ENCODE measurements around the gene BICC1.

The BICC1 gene

DNA sequence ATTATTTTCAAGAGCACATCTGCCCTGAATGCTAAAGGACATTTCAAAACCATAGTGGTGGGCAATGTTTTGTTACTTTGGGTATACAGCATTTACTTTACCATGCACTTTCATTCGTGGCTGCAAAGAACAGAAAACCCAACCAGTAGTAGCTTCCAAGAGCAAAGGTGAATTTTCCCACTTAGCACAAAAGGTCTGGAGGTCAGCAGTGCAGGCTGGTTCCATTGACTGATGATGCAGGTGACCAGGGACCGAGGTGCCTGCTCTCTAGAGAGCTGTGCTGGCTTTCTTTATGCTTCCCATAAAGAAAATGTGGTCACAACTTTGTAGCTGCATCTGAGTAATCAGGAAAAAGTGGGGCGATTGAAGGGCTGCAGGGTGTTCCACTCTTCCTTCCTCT is 240.0 kb downstream of the BICC1 start:
- no peak for DNase-seq (ENCODE audit: low read depth)

DNA sequence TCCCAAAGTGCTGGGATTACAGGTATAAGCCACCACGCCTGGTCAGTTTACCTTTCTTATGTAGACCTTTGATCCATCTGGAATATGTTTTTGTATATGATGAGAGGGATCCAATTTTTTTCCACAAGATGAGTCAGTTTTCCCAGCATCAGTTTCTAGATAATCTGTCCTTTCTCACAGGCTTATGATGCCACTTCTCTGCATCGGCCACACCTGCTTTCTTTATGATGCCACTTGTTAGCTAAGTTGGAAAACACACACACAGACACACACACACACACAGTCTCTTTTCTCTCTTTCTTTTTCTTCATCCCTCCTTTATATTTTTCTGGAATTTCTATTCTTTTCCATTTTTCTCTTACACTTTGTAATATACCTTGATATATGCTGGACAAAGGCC is 240.8 kb downstream of the BICC1 start:
- DNase-seq (ENCODE audit: low read depth), result no peak

DNA sequence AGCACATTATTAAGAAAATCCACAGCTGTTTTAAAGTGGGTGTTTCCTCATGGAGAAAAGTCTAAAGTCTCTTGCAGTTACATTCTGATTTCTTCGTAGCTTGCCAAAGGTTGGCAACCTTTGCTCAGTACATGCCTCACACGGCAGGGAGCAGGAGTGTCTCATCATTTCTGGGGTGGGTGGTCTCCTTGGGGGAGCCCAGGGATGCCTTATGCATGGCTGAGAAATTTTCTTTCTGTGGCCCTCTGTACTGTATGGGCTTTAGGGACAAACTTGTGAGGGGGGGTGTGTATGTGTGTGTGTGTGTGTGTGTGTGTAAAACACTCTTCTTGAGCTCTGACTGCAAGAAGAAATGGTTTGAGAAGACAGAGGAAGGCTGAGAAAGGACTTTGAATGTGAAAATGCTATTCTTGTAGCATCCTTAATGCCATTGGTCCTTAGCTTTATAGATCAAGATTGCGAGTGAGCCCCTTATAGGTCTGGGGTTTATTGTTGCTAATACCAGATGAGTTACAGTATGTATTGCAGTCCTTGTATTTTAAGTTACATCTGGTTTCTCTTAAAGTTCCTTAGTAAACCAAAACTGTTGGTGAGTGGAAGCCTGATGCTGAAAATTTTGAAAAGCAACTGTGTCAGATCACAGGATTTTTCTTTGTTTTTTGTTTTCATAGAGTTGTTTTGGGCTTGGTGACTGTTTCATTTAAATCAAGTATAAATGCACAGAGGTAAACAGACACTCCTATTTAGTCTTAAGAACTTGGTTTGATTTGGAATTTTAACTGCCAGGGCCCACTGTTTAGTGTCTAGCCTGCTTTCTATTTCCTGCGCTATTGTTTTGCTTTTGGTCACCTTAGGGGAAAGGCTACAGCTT is 242.0 kb downstream of the BICC1 start:
- DNase-seq (ENCODE audit: low read depth), result no peak

DNA sequence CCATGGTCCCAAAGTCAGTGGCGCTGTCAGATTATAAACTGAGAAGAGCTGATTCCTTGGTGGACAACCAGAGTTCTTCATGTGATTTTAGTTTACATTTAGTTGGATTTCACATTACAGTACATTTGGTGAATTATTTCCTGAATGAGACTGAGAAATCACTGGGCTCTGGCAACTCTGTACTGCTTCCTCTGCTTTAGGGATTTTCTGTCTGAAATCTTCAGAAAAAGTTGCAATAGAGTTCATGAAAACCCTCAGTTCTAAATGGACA is 242.6 kb downstream of the BICC1 start:
- no peak for DNase-seq (ENCODE audit: low read depth)

DNA sequence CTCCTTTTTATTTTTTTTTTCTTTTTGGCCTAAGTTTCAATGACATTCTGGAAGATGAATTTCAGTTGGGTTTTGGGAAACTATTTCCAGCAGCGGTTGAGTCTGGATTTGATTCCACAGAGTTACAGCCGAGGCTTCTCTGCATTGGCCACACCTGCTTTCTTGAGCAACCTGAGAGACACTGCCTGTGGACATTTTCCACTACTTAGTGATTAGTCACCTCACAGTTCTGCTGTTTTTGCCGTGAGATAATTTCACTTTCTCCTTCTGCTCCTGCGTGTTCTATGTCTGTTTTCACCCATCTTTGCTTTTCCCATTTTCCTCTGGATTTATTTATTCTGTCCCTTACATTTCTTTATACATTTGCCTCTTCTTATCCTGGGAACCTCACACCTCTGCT is 243.0 kb downstream of the BICC1 start:
- no peak for DNase-seq (ENCODE audit: low read depth)

DNA sequence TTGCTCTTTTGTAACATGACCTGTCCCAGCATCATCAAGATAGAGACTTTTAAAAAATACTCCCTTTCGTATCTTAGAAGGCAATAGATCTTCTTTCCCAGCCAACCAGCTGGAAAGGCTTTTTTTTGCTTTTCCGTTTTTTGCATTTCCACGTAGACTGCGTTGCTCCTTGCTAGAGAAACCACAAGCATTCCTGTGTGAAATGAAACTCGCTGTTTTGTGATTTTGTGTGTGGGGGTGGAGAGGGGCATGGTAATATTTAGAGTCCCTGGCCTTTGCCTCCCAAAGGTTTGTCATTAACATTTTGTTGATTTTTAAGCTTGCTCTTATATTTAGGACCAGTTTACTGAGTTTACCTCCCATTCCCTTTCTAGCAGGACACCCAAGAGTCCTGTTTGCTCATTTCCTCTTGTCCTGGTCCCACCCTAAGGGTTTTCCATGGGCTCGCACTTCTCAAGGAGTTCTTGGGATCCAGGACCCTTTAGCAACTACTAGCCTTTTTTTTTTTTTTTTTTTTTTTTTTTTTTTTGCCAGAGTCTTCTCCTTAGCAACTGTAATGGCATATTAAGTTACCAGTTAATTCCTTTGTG is 243.6 kb downstream of the BICC1 start:
- no peak for DNase-seq (ENCODE audit: low read depth)

DNA sequence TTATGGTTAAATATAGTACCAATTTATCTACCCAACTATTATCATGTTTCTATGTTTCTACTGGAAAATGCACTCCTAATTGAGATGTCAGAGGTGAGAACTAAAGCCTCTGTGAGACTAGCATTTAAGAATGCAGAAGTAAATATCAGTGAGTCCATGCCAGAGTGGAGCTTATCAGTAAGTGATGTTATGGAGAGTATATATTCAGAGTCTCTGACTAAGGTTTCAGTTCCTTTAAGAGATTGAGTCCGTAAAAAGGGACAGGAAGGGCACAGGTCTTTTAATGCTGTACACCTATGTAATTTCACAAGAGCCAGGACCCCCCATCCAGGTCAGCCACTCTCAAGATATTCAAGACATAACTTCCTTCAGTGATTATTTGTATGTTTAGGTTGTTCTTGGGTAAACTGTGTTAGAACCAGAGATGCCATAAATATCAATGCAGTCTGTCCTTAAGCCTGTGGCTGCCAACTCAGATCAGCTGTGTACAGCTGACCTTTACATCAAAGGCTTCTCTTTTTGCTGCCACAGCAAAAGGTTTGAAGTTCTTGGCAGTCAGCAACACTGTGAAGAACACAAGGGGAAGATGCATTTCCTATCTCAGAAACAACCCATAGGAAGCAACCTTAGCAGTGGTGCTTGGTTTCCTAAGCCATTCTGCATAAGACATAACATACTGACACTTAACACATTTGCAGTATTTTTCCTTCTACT is 244.8 kb downstream of the BICC1 start:
- DNase-seq (ENCODE audit: low read depth), result no peak

DNA sequence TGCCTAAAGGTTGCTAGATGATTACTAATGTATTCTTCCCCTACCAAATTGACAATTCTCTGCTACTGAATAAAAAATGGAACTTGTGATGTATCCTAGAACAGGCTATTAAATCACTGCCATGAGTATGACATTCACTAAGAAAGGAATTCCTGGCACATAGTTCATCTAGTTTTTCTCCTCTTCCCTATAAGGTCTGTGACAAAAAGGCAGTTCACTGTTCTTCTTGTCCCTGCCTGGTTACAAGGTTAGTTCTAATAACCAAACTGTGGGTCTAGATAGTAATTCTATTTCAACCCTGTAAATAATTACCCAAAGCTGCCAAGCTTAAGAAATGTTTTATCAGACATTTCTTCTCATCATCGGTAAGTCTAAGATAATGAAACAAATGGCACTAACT is 245.6 kb downstream of the BICC1 start:
- DNase-seq (ENCODE audit: low read depth), result no peak

DNA sequence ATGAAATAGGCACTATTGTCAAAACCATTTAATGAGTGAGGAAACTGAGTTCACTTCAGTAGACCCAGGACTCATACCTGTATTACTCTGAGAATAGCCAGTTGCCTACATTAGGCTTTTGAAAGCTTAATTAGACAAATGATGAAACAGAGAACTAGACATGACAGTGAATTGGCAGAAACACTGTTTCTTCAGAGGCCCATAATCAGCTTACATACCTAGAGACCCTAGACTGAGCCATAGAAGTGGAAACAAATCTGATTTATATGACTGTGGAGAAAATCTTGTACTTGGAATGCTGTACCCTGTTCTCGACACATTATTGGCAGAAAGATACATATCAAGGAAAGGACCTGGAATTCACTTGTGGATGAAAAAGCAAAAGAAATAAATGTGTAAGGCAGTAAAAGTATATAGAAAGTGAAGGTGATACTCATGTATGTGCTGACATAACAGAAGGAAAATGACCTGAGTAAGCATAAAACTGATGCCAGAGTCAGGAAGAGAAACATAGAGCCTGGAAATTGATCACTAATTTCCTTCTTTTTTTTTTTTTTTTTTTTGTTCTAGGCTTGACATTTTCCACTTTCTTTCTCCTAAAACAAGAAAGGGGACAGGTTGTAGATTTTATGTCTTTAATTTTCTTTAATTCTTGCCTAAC is 251.5 kb downstream of the BICC1 start:
- DNase-seq (ENCODE audit: low read depth), result no peak

DNA sequence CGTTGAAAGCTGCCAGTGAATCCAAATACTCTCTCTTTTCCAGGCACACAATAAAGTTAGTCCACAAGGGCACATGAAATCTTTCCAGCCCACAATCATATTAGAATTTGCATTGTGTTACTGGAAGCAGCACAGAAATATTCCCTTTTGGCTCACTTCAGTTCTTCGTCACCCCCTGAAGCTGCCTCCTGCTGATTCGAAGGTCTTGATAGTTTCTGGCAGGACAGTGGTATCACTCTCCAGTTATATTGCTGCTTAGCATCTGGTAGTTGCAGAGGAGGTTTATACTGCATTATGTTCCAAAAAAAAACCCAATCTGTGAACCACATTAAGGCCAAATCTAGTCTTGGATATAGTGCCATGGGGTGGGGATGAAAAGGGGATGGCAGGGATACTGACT is 253.2 kb downstream of the BICC1 start:
- DNase-seq (ENCODE audit: low read depth), result no peak

DNA sequence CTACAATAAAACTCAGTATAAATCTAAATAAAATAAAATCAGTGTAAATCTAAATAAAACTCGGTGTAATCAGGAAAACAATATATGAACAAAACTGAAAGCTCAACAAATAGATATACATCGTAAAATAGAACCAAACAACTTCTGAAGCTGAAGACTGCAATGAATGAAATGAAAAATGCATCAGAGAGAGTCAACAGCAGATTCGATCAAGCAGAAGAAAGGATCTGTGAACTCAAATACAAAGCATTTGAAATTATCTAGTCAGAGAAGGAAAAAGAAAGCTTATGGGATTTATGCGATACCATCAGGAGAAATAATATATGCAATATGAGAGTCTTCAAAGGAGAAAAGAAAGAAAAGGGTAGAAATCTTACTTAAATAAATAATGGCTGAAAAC is 255.0 kb downstream of the BICC1 start:
- no peak for DNase-seq (ENCODE audit: low read depth)

DNA sequence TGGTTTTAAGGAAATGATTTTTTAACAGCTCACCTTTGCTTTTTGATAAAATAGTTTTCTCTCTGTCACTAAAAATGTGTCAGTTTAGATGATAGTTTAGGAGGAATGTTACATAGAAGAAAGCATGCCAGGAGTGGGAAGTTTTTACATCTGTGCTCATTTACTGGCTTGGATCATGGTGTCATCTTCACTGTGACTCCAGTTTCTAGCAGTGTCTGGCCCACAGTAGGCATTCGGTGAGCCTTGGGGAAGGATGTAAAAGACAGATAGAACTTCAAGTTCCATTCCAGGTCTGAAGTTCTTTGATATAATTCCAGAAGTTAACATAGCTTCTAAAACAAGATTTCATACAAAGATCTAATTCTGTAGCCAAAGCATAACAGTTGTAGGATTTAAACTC is 259.2 kb downstream of the BICC1 start:
- no peak for DNase-seq (ENCODE audit: low read depth)

DNA sequence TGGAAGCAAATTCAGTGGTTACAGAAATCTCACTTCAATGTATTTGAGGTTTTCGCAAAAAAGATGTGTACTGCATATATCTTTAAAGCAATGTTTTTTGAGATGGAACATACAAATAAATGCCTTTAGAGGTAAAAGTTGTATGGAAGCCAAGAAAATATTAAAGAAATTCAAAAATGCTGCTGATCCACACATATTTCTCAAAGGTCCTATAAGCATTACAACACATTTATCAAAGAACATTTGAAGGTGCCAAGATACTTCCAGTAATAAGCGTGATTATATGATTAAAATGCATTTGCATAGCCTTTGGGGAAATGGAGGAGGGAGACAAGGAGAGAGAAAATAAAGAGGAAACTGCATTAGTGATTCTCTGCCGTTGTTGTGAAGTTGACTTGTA is 260.1 kb downstream of the BICC1 start:
- DNase-seq (ENCODE audit: low read depth), result no peak

DNA sequence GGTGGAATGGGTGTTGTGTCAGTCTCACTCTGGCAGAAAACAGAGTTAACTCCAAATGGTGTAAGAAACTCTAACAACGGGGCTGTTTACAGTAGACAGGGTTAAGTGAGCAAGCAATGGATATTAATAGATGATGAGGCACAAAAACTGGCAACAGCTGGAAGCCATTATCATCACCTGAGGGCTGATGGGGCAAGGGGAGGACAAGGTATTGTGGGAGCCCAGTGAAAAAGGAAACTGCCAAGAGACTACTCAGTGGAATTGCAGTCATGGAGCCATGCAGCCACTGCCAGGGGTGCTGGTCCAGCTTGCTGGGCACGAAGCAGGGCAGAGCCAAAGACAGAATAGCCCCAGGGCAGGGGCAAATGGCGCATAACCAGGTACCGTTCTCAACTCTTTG is 260.7 kb downstream of the BICC1 start:
- no peak for DNase-seq (ENCODE audit: low read depth)

DNA sequence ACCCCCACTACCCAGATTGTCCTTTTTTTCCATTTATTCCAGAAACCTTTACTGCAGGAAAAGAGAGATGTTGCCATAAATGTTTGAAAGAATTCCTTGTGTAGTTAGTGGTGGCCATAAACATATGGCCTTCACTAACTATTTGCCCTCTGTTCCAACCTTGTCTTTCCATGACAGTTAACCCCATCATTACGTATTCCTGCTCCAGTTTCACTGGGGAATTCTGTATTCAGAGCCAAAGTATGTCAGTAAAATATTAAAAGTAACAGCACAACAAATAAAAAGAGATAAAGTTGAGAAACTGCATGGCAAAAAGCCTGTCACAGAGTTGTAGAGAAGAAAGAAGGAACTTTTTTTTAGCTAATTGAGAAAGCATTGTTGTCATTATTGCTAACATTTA is 261.3 kb downstream of the BICC1 start:
- DNase-seq (ENCODE audit: low read depth), result no peak

DNA sequence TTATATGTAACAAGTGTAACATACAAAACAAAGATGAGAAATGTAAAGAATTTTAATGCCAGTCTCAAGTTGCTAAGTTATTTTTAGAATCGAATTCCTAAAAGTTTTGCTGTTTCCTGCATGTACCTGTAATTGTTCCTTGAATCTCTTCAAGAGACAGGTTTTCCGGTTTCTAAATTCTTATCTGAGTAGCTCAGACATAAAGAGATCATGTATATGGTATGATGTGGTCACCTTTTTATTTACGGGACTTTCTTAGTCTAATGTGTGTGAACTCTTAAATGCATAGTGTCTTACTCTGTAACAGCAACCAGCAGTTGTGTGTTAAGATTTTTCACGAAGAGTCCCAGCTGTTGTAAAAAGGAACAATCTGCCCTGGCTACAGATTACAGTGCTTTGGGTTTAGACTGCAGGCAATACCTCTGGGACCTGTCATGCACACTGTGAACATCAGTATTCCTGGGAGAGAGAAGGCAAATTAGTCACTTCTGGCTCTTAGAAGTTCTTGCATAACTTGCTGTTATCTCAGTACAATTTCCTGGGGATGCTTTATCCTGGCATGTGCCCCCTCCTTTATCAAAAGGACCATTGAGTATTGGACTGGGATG is 263.4 kb downstream of the BICC1 start:
- DNase-seq (ENCODE audit: low read depth), result no peak

DNA sequence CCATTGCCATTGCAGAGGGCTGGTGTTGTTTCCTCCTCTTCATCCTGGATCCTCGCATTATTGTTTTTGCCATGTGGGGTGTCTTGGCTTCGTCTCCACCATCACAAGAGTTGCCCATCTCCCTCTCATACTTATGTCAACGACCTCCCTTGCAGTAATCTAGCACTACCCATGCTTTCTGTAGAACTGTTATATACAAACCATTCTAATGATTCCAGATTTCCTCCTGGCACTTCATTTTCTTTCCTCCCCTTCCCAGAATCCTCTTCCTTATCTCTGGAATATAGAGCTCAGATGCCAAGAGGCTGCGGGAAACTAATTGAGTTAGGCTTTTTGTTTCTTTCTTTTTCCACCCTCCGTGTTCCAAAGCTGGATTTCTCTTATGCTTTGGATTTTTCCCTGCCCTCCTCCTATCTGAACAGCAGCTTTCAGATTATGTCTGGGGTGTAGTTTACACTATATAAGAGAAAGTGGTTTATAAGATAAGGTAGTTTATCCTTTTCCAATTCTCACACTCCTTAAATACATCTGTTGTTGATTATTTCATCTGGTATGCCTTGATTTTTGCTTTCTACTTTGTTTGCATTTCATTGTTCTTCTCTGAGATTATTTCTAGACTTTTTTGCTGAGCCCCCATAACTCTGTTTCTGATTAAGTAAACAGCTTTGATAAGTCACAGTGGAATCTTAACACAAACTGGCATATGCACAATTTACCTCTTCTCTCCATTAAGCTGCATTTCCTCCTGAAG is 264.1 kb downstream of the BICC1 start:
- DNase-seq (ENCODE audit: low read depth), result no peak

DNA sequence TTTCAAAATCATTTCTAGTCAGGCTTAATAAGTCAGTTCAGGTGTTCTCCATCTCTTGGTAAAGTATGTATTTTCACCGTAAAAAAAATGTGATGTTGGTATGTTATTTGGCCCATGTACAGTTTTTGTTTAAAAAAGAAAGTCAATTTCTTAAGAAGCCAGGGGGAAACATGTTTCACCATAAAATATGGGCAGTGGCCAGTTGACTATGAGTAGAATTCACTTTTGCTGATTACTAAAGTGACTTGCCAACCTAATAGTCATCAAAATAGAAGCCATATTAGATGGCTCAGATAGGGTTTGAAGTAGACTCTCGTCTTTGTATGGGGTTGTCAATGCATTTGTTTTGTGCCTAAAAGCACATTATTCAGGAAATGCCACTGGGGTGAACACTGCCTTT is 266.3 kb downstream of the BICC1 start:
- DNase-seq (ENCODE audit: low read depth), result no peak

DNA sequence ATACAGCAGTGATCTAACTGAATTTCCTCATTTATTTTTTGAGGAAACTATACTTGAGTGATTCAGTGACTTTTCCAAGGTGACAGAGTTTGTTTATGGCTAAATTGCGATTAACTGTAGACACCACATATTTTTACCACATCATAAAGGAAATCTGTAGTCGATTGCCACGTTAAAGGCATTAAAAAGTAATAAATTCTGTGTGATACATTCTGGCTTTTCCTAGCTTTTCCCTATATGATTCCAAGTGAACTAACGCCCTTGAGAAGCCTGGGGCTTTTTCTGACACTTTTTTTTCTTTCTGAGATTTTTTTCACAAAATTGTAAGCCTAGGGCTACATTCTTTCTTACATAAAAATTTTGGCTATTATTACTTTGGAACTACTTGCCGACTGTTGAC is 266.9 kb downstream of the BICC1 start:
- DNase-seq (ENCODE audit: low read depth), result no peak

DNA sequence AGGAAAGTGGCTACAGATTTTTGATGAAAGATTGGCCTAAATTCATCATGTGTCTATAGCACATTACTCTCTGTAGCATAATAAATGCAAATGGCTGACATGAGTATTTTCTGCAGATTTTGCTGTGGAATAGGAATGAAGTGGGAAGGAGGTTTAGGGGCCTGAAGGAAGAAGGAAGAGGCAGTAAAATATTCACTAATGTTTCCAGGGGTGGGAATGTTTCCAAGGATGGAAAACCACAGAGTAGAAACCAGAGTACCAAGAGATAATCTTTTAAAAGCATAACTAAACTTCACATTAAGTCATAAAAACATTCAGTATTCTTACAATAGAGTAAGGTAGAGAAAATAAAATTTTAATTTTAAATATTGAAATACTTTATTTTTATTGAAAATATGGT is 267.8 kb downstream of the BICC1 start:
- no peak for DNase-seq (ENCODE audit: low read depth)

DNA sequence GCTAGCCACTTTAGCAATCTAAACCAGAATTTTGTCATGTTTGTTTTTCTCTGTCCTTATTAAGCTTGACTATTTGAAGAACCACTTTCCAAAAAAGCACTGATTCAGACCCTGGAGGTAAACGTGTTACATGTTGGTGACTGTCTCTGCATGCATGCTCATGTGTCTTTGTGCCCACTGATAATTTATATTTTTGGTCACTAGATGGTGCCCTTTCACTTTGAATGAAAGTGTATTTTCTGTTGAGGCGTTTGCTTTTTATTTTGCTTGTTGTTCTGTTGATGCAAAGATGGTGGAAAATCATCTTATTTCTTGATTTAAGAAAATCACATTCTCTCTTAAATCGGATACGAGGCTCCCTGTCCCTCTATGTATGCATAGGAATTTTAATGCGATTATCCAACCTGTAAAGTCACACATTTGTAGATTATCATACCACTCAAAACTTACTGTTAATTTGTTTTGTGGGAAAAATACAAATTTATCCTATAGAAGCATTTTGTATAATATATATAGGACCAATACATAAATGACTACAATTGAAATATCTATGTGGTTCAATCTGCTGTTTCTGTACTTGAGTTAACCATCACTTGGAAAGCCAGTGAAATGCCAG is 269.3 kb downstream of the BICC1 start:
- no peak for DNase-seq (ENCODE audit: low read depth)

Measured in activated T-cell treated with anti-CD3 and anti-CD28 coated beads for 1 hour (primary cell).